Measurements from ENCODE around the gene C1orf35. TPM values are rescaled to one million over a fixed set of nuclear protein-coding genes. Genes with fewer than 3 reads are reported as not detected.

The C1orf35 gene
- total RNA-seq: 8.2 and 9.3 TPM in 2 replicates

DNA sequence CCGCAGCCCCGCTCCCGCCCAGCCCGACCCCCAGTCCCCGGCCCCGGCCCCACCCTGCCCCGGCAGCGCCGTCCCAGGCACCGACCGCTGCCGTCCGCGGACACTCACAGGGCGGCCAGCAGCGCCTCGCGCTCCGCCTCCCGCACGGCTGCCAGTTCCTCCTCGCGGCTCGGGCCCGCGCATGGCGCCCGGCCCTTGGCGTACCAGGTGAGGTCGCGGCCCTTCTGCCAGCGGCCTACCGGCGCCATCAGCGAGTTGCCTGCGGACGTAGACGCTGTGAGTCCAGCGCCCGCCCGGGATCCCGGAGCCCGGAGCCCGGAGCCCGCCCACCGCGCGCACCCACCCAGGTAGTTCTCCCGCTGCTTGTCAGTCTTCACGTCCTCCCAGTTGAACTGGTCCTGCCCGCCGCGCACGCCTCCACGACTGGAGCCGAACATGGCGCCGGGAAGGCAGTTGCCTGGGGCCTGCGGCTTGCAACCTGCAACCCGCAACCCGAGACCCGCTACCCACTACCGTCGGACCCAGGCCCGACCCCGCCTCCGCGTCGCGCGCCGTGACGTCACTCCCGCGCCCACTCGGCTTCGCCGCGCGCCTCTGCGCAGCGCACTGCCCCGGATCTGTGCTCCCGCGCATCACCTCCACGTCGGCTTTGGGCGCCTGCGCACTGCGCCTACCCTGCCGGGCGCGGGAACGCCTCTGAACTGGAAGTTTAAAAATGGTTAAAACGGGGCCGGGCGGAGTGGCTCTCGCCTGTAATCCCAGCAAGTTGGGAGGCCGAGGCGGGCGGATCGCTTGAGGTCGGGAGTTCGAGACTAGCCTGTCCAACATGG is at the start of gene C1orf35:
Gene C1orf35 (minus strand): TSS at position 535 of the 830 bp plus-strand sequence. CDS start 98 bp downstream, at position 437.

DNA sequence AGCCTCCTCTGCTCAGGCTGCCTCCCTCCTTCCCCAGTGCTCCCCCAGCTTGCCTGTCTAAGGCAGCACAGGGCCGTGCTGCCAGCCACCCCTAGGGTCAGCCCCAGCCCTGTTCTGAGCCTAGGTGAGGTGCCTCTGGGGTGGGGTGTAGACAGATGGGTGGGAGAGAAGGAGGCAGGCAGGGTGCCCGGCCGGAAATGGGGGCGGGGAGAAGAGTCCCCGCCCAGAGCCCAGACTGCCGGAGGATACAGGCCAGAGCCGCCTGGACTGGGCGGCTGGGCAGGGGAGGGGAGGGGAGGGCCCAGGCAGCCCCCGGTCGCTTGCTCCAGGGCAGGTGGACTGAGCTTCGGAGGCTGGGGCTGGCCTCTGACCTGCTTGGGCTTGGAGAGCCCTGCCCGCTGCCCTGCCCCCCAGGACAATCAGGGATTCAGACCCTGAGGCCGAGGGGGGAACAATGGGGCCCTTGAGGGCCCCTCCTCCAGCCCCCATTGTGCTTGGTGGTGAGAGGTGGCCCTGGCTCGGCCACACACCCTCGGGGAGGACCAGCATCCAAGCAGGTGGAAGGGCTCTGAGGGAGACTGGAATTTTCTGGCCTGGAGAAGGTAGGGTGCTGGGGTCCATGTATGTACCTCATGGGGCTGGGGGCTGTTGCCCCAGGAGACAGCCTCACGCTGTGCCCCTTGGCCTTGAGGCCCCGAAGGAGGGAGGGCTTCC is 46.4 kb upstream of the C1orf35 start, which contains the start of gene GJC2:
Gene GJC2 (plus strand): TSS at position 525 of the 714 bp plus-strand sequence. CDS start 7,829 bp downstream, outside the sequence.

DNA sequence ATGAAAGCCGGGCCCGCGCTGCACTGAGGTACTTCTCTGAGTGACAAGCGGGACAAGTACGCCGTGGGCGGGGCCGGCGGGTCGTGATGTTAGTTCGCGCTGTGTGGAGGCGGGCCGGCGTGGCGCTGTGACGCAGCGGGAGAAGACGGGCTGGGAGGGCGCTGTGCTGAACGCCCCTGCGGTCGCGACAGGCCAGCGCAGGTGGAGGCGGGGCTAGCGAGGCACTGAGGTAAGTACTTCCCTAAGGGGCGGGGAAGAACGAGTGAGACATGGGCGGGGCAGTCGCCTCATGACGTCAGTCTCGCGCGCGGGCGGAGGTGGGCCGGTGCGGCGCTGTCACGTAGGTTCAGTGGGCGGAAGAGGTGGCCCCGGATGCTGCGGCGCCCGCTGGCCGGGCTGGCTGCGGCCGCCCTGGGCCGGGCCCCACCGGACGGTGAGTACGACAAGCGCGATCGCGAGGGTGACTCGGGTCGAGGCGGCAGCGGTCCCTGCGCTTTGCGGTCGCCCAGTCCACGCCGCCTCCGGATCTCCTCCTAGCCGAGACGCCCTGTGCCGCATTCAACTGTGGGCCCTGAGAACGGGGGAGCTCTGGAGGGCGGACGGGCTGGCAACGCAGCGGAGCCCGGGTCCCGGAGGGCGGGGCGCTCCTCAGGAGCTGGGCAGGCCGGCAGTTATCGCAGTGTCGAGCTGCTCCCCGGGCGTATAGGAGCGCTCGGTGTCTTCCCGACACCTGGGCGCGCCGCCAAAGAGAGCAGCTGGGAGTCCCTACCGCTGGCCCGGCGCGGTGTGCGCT is 37.0 kb upstream of the C1orf35 start, which contains the start of gene GUK1:
Gene GUK1 (plus strand): TSS at position 349 of the 793 bp plus-strand sequence. CDS start 24 bp downstream, at position 373.

DNA sequence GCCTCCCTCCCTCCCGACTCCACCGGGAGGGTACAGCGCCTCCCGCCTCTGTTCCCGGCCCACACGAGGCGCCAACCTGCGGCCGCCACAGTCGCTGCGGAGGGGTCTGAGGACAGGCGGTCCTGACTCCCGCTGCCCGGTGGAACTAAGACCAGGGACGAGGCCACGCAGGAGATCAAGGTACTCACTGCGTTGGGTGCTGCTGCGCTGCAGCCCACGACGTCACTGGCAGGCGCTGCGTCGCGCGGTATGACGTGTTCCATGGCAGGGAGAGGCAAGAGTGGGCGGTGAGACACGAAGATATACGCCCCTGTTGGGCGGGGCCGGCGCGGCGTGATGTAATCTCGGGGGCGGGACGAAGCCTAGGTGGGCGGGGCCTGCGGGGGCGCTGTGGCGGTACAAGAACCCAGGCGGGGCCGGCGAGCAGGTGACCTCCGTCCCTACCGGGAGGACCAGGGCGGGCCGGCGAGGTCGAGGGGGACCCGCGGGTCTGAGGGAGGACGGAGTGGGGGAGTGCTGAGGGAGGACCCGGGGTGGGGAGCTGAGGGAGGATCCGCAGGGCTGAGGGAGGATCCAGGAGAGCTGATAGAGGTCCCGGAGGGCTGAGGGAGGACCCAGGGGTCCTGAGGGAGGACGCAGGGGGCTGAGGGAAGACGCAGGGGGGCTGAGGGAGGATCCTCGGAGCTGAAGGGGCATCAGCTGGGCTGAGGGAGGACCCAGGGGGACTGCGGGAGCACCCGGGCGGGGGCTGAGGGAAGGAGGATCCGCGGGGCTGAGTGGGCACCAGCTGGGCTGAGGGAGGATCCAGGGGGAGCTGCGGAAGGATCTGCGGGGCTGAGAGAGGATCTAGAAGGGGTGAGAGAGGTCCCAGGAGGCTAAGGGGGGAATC is 6.2 kb upstream of the C1orf35 start, which contains the start of gene MRPL55:
Gene MRPL55 (minus strand): TSS at position 227 of the 889 bp plus-strand sequence. CDS start 1,039 bp downstream, outside the sequence.

DNA sequence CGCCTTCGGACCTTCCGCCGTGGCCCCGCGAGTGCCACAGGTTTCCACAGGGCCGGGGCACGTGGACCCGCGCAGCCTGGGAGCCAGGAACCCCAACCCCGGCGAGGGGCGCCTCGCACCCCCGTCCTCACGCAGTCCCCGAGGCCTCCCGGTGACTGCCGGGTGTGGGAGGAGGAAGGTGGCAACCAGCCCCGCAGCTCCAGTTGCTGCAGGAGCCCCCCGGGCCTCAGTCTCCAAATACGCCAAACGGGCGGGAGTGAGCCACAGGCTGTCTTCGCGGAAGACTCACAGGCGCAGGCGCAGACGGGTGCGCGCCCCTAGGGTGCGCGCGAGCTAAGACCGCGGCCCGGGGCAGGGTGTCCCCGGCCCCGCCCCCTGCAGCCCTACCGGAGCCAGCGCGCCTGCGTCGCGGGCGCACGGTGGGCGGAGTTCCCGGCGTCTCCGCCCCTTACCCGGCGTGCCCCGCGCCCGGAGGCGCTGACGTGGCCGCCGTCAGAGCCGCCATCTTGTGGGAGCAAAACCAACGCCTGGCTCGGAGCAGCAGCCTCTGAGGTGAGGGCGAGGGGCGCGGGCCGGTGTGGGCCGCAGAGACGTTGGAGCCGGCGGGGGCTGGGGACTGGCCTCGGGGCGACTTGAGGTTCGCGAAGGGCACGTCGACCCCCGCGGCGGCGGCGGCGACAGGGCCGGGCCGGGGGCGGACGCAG is 20.8 kb downstream of the C1orf35 start, which contains the start of gene ARF1:
Gene ARF1 (plus strand): TSS at position 495 of the 704 bp plus-strand sequence. CDS start 14,407 bp downstream, outside the sequence.

Other genes with a start within 250 kb of the C1orf35 start
- gene WNT9A, start 155.4 kb downstream of the C1orf35 start, total RNA-seq: 1.6 and 2.8 TPM in 2 replicates
- not detected in 2 replicates for gene WNT3A, start 96.3 kb downstream of the C1orf35 start, total RNA-seq
- gene ARF1, start 20.6 kb downstream of the C1orf35 start, total RNA-seq: 170 and 203 TPM in 2 replicates
- 59.7 and 75.2 TPM in 2 replicates for gene MRPL55, start 6.0 kb upstream of the C1orf35 start, total RNA-seq
- gene GUK1, start 37.0 kb upstream of the C1orf35 start, total RNA-seq: 499 and 617 TPM in 2 replicates
- gene GJC2, start 46.6 kb upstream of the C1orf35 start, total RNA-seq: 4.7 and 10.1 TPM in 2 replicates
- gene IBA57, start 62.5 kb upstream of the C1orf35 start, total RNA-seq: 3.3 TPM in 2 replicates
- 3.8 and 18.5 TPM in 2 replicates for gene OBSCN, start 104.7 kb upstream of the C1orf35 start, total RNA-seq

All from bronchial smooth muscle cell (primary cell).